ENCODE data around the gene NEMF.

DNA sequence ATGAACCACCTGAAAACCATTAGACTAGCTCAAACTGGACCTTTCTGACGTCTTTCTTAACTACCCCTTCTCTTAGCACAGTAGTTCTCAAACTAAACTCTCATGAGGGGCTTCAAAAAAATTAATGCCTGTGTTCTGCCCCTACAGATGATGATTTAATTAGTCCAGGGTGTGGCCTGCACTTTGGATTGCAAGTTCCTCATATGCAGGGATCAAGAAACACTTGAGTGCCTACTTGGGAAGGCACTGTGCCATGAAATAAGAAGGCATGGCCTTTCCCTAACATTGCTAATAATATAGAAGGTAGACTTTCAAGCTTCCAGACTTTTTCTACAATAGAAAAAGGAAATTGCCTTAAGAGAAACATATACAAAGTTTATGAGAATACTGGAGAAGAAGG, 107.4 kb downstream of the NEMF start:
- TF ChIP-seq ZNF2 (tag by site-specific recombination; IDR thresholded peaks at IDR 0.05) (no peak), KLF10 (tag by site-specific recombination; IDR thresholded peaks at IDR 0.05) (no peak), ZNF555 (tag by site-specific recombination; conservative IDR thresholded peaks at IDR 0.05) (no peak), ZNF549 (tag by site-specific recombination; IDR thresholded peaks at IDR 0.05) (no peak), ZNF174 (tag by site-specific recombination; IDR thresholded peaks at IDR 0.05) (no peak), CTCF (tag by site-specific recombination; IDR thresholded peaks at IDR 0.05) (no peak), YY1 (tag by site-specific recombination; IDR thresholded peaks at IDR 0.05) (no peak), PRDM1 (tag by site-specific recombination; IDR thresholded peaks at IDR 0.05) (no peak), TCF7L2 (IDR thresholded peaks at IDR 0.05; ENCODE audit: borderline replicate concordance, low read depth, low read length) (no peak), KLF16 (tag by site-specific recombination; IDR thresholded peaks at IDR 0.05) (no peak), ZNF24 (tag by site-specific recombination; IDR thresholded peaks at IDR 0.05) (no peak), ZSCAN5A (tag by site-specific recombination; IDR thresholded peaks at IDR 0.05) (no peak), ZNF214 (tag by site-specific recombination; IDR thresholded peaks at IDR 0.05; ENCODE audit: borderline replicate concordance) (no peak)

All from HEK293 (cell line).